ENCODE measurements around the gene AMZ1. TPM values are rescaled to one million over a fixed set of nuclear protein-coding genes. Genes with fewer than 3 reads are reported as not detected.

AMZ1 gene
- total RNA-seq, 4 donors from 2014 or later = 0.39 to 1.7 (median 1.2) TPM

DNA sequence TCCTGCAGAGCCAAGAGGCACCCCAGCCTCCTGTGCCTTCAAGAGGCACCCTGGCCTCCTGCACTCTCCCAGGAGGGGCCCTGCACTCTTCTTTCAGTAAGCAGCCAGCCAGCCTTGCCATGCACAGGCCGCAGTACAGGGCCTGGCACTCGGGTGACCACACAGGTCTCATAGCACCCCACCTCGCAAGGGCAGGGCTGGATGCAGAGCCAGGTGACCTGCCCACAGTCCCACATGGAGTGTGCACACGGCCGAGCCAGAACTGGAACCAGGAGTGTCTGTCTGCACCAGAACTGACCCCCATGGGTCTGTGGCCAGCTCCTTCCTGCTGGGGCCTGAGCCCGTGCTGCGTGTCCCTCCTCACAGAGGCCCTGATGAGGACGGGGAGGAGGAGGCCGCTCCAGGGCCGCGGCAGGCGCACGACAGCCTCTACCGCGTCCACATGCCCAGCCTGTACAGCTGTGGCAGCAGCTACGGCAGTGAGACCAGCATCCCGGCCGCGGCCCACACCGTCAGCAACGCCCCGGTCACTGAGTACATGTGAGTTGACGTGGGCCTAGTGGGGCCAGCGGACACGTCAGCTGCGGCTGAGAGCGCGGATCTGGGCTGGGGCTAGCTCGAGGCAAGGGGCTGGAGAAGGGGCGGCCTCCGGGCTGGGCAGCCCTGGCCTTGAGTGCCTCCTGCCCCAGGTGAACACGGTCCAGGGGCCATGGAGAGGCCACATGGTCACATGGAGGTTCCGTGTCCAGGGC is 29.9 kb upstream of the AMZ1 start:
- TF ChIP-seq, protein P1, sequence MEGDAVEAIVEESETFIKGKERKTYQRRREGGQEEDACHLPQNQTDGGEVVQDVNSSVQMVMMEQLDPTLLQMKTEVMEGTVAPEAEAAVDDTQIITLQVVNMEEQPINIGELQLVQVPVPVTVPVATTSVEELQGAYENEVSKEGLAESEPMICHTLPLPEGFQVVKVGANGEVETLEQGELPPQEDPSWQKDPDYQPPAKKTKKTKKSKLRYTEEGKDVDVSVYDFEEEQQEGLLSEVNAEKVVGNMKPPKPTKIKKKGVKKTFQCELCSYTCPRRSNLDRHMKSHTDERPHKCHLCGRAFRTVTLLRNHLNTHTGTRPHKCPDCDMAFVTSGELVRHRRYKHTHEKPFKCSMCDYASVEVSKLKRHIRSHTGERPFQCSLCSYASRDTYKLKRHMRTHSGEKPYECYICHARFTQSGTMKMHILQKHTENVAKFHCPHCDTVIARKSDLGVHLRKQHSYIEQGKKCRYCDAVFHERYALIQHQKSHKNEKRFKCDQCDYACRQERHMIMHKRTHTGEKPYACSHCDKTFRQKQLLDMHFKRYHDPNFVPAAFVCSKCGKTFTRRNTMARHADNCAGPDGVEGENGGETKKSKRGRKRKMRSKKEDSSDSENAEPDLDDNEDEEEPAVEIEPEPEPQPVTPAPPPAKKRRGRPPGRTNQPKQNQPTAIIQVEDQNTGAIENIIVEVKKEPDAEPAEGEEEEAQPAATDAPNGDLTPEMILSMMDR (IDR thresholded peaks at IDR 0.05) = no peak
- TF ChIP-seq EP300 (IDR thresholded peaks at IDR 0.05) (no peak), POLR2A (IDR thresholded peaks at IDR 0.05) (no peak)

DNA sequence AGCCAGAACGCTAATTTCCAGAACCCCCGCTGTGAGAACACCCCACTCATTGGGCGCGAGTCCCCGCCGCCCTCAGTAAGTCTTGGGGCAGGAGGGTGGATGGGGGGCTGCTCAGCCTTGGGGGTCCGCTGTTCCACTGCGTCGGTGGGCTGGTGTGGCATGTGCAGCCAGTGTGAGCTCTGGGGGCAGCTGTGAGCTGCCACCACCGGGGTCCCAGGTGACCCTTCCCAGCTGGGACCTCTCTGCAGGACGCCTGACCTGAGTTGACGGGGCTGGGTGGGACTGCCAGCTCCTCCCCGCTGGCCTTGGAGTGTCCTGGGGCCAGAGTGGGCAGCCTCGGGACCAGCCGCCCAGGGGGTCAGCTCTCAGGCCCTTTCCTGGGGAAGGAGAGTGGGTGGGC is 29.1 kb upstream of the AMZ1 start:
- no peaks in the 10 kb centered on the region for H3K9me3 ChIP-seq
- H3K4me1 ChIP-seq = peaks cover 0 to 17% (median 8%) of the 10 kb centered on the region in 4 donors
- peaks cover 0 to 73% (median 16%) of the 10 kb centered on the region in 3 donors for H3K36me3 ChIP-seq
- TF ChIP-seq EP300 (IDR thresholded peaks at IDR 0.05) = no peak
- TF ChIP-seq, protein P1 (IDR thresholded peaks at IDR 0.05) = no peak
- TF ChIP-seq POLR2A (IDR thresholded peaks at IDR 0.05) = no peak
- no peaks in the 10 kb centered on the region for H3K27me3 ChIP-seq
- DNase-seq (ENCODE audit: low spot score in 2 of 2) = no peak
- H3K4me3 ChIP-seq = no peak overlapping the region
- WGBS, 2 donors = 86 to 87% methylated on average over 9 to 10 of the region's 15 CpGs
- no peak overlapping the region for H3K27ac ChIP-seq

More for the DNA sequence above, 29.9 kb upstream of the AMZ1 start:
- Histone ChIP-seq H3K27ac (no peak overlapping the region), H3K36me3 (peaks cover 0 to 77% (median 16%) of the 10 kb centered on the region in 3 donors), H3K4me1 (peaks cover 0 to 9% (median 4%) of the 10 kb centered on the region in 4 donors), H3K4me3 (no peak overlapping the region), H3K9me3 (no peaks in the 10 kb centered on the region), H3K27me3 (no peaks in the 10 kb centered on the region)
- DNase-seq (ENCODE audit: low spot score in 2 of 2) = no peak
- 93% methylated on average over 31 to 33 of the region's 33 CpGs for WGBS, 2 donors

DNA sequence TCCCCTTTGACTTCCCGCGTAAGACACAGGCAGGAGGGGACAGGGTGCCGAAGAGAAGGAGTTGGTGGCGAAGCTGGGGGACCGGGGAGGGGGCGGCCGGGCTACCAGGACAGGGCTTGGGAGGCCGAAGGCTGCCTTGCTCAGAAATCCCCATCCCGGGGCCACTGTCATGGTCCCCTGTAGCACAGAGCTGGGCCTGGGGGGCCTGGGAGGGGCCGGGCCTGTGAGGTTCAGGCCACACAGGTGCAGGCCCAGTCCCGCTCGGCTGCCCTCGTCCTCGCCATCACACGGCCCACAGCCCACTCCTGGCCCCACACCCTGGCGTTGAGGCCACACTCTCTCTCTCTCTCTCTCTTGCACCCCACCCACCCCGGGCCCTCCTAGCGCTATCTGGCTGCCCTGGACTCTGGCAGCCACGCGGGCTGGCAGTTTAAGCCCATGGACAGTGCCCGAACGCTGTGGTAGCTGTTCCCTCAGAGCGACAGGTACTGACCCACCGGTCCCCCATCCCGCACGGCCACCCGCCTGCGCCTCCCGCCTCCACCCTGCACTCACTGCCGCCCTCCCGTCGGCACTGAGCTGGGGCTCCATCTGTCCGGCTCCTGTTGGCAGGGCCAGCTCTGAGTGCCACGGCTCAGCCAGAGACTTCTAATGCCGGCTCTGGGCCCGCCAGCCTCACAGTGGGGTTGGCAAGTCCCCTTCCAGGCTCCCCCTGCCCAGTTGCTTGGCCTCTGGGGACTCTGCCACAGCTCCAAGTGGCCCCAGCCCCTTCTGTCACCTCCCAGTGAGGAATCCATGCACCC is 28.2 kb upstream of the AMZ1 start:
- no peak for TF ChIP-seq POLR2A (IDR thresholded peaks at IDR 0.05)
- no peak for TF ChIP-seq EP300 (IDR thresholded peaks at IDR 0.05)
- TF ChIP-seq, protein P1 (IDR thresholded peaks at IDR 0.05) = no peak
- Histone ChIP-seq H3K36me3 (peaks cover 0 to 68% (median 16%) of the 10 kb centered on the region in 3 donors), H3K9me3 (no peaks in the 10 kb centered on the region), H3K4me3 (no peak overlapping the region), H3K27me3 (no peaks in the 10 kb centered on the region), H3K27ac (no peak overlapping the region), H3K4me1 (peaks cover 0 to 25% (median 8%) of the 10 kb centered on the region in 4 donors)
- WGBS, 2 donors = 87 to 89% methylated on average over 33 to 36 of the region's 36 CpGs
- no peak for DNase-seq (ENCODE audit: low spot score in 2 of 2)

DNA sequence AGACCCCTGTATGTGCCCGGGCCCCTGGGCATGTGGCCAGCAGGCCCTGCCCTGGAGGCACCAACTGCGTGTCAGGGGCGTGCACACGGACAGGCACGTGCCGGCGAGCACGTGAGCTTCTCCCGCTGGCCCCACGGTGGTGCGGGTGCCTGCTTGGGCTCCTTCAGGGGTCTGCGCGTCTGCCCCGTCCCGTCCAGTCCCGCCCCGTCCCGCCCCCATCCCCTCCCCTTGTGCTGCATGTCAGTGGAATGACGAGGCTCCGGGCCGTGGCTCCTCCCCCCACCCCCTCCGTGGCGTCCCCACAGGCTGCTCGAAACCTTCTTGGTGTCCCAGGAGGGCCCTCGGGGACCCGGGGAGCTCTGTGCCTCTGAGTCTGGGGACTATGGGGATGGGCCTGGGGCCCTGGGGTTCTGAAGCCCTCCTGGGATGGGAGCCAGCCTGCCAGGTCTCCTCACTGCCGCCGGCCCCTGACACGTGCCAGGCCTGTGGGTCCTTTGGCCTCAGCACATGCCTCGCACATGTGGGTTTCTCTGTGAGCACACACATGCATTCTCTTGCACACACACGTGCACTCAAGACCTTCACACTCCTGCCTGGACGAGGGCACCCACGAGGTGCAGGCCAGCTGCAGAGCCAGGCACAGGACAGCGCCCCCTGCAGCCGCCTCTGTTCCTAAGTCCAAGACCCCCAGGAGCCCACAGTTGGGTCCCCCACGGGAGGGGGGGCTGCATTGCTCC is 27.5 kb upstream of the AMZ1 start:
- H3K9me3 ChIP-seq = no peaks in the 10 kb centered on the region
- peaks cover 0 to 31% (median 8%) of the 10 kb centered on the region in 4 donors for H3K4me1 ChIP-seq
- TF ChIP-seq, protein P1 (IDR thresholded peaks at IDR 0.05) = peak in 1 of 5 experiments; percentile 17
- TF ChIP-seq EP300 (IDR thresholded peaks at IDR 0.05) = no peak
- DNase-seq (ENCODE audit: low spot score in 2 of 2) = no peak
- no peaks in the 10 kb centered on the region for H3K27me3 ChIP-seq
- peaks cover 0 to 66% (median 16%) of the 10 kb centered on the region in 3 donors for H3K36me3 ChIP-seq
- no peak overlapping the region for H3K4me3 ChIP-seq
- WGBS, 2 donors = 80 to 86% methylated on average over 6 to 29 of the region's 36 CpGs
- H3K27ac ChIP-seq = no peak overlapping the region
